MM.1S (cell line): Measurements from ENCODE around the gene PRR33.

ENCODE experiments used
- DNase-seq: peaks from one replicate; pipeline ENCODE4 v3.0.0-alpha.2; 2015
- H2AFZ ChIP-seq: fragments of 300-600 bp; sonication (generic); 2 replicates; pipeline ENCODE4 v1.6.0; 2016; ENCODE audit warnings: antibody characterized with exemption, low read length
- H3F3A ChIP-seq: fragments of 300-600 bp; sonication (generic); 2 replicates; pipeline ENCODE4 v1.6.1; 2016; ENCODE audit warnings: mild to moderate bottlenecking, antibody characterized with exemption, low read length, moderate library complexity, mixed read lengths; ENCODE audit not compliant: insufficient read depth
- H3K27ac ChIP-seq: fragments of 300-600 bp; sonication (generic); 2 replicates; pipeline ENCODE4 v1.5.1; 2016; ENCODE audit warnings: mild to moderate bottlenecking, low read length
- H3K27me3 ChIP-seq: fragments of 300-600 bp; sonication (generic); replicated peaks from 2 replicates; pipeline ENCODE4 v1.6.0; 2016; ENCODE audit warnings: low read length; ENCODE audit not compliant: insufficient read depth
- H3K36me3 ChIP-seq: fragments of 300-600 bp; sonication (generic); replicated peaks from 2 replicates; pipeline ENCODE4 v1.6.1; 2016; ENCODE audit warnings: mild to moderate bottlenecking, low read length, mixed read lengths; ENCODE audit not compliant: insufficient read depth
- H3K4me1 ChIP-seq: fragments of 300-600 bp; sonication (generic); 2 replicates; pipeline ENCODE4 v1.6.1; 2016; ENCODE audit warnings: low read length, mixed read lengths
- H3K4me2 ChIP-seq: fragments of 300-600 bp; sonication (generic); 2 replicates; pipeline ENCODE4 v1.6.0; 2016; ENCODE audit warnings: low read depth, low read length
- H3K4me3 ChIP-seq: fragments of 300-600 bp; sonication (generic); 2 replicates; pipeline ENCODE4 v1.5.1; 2016; ENCODE audit warnings: low read length, mixed read lengths
- H3K79me2 ChIP-seq: fragments of 300-600 bp; sonication (generic); 2 replicates; pipeline ENCODE4 v1.6.1; 2016; ENCODE audit warnings: mixed run types, low read length, mixed read lengths
- H3K9ac ChIP-seq: fragments of 300-600 bp; sonication (generic); 2 replicates; pipeline ENCODE4 v1.6.1; 2016; ENCODE audit warnings: low read length, mixed read lengths
- H3K9me2 ChIP-seq: fragments of 300-600 bp; sonication (generic); replicated peaks from 2 replicates; pipeline ENCODE4 v1.6.1; 2016; ENCODE audit warnings: mild to moderate bottlenecking, low read length, mixed read lengths; ENCODE audit not compliant: insufficient read depth
- H3K9me3 ChIP-seq: fragments of 300-600 bp; sonication (generic); replicated peaks from 2 replicates; pipeline ENCODE4 v1.6.1; 2016; ENCODE audit warnings: mild to moderate bottlenecking, low read length, mixed read lengths; ENCODE audit not compliant: insufficient read depth
- H4K20me1 ChIP-seq: fragments of 300-600 bp; sonication (generic); 2 replicates; pipeline ENCODE4 v1.6.1; 2016; ENCODE audit warnings: mild to moderate bottlenecking, low read length, moderate library complexity, mixed read lengths; ENCODE audit not compliant: insufficient read depth
- CTCF ChIP-seq: fragments of 300-600 bp; sonication (generic); IDR thresholded peaks from 2 replicates; pipeline ENCODE4 v1.5.1; 2016; ENCODE audit warnings: antibody characterized with exemption, low read length, mixed read lengths
- EZH2 ChIP-seq: fragments of 300-600 bp; sonication (generic); optimal IDR thresholded peaks from 2 replicates; pipeline ENCODE3; 2017; ENCODE audit warnings: low read depth, mild to moderate bottlenecking, antibody characterized with exemption, low read length, mixed read lengths
- EZH2phosphoT487 ChIP-seq: fragments of 300-600 bp; sonication (generic); IDR thresholded peaks from 2 replicates; pipeline ENCODE4 v1.6.1; 2018; ENCODE audit warnings: antibody characterized with exemption, low read length

PRR33 gene

GRCh38 chr11:1879342-1879940 is 12.3 kb downstream of the PRR33 start:
- TF ChIP-seq EZH2phosphoT487 = no peak
- TF ChIP-seq EZH2 = no peak
- no peak for TF ChIP-seq CTCF
- H3K4me1 ChIP-seq = no peaks in the 10 kb centered on the region
- H3F3A ChIP-seq = no peaks in the 10 kb centered on the region
- H3K4me3 ChIP-seq = no peak overlapping the region
- no peaks in the 10 kb centered on the region for H4K20me1 ChIP-seq
- no peaks in the 10 kb centered on the region for H3K9me3 ChIP-seq
- no peaks in the 10 kb centered on the region for H3K36me3 ChIP-seq
- H3K9ac ChIP-seq = no peak overlapping the region
- no peaks in the 10 kb centered on the region for H3K27me3 ChIP-seq
- H3K4me2 ChIP-seq = no peak overlapping the region
- H2AFZ ChIP-seq = no peak overlapping the region
- no peak overlapping the region for H3K27ac ChIP-seq
- no peaks in the 10 kb centered on the region for H3K9me2 ChIP-seq
- DNase-seq = no peak
- H3K79me2 ChIP-seq = no peaks in the 10 kb centered on the region

GRCh38 chr11:1878137-1879031 is 13.3 kb downstream of the PRR33 start:
- H3K4me1 ChIP-seq = no peaks in the 10 kb centered on the region
- no peak overlapping the region for H3K27ac ChIP-seq
- no peaks in the 10 kb centered on the region for H4K20me1 ChIP-seq
- no peaks in the 10 kb centered on the region for H3K9me3 ChIP-seq
- no peaks in the 10 kb centered on the region for H3K9me2 ChIP-seq
- H3K27me3 ChIP-seq = no peaks in the 10 kb centered on the region
- H3K9ac ChIP-seq = no peak overlapping the region
- H3F3A ChIP-seq = no peaks in the 10 kb centered on the region
- no peak overlapping the region for H3K4me3 ChIP-seq
- H3K79me2 ChIP-seq = no peaks in the 10 kb centered on the region
- TF ChIP-seq CTCF (no peak), EZH2 (no peak), EZH2phosphoT487 (no peak)
- no peak for DNase-seq
- H3K36me3 ChIP-seq = no peaks in the 10 kb centered on the region
- no peak overlapping the region for H2AFZ ChIP-seq
- H3K4me2 ChIP-seq = no peak overlapping the region

GRCh38 chr11:1877211-1878136 is 14.2 kb downstream of the PRR33 start:
- H3K4me1 ChIP-seq = no peaks in the 10 kb centered on the region
- DNase-seq = no peak
- H3F3A ChIP-seq = no peaks in the 10 kb centered on the region
- no peaks in the 10 kb centered on the region for H3K27me3 ChIP-seq
- no peak overlapping the region for H3K27ac ChIP-seq
- TF ChIP-seq EZH2phosphoT487 = no peak
- TF ChIP-seq EZH2 = no peak
- TF ChIP-seq CTCF = no peak
- H3K36me3 ChIP-seq = no peaks in the 10 kb centered on the region
- no peak overlapping the region for H2AFZ ChIP-seq
- H4K20me1 ChIP-seq = no peaks in the 10 kb centered on the region
- no peak overlapping the region for H3K4me3 ChIP-seq
- H3K4me2 ChIP-seq = no peak overlapping the region
- no peak overlapping the region for H3K9ac ChIP-seq
- H3K79me2 ChIP-seq = no peaks in the 10 kb centered on the region
- no peaks in the 10 kb centered on the region for H3K9me3 ChIP-seq
- H3K9me2 ChIP-seq = no peaks in the 10 kb centered on the region
